ENCODE results near the gene ZNF425. TPM values are rescaled to one million over a fixed set of nuclear protein-coding genes. Genes with fewer than 3 reads are reported as not detected.
A peak's percentile ranks its signal among the peaks of the same experiment; 100 is the strongest.
"Not testable (repeated sequence)": the region's sequence is repeated elsewhere in the genome, so short reads cannot be mapped to it uniquely, and the experiment has no call there.

ZNF425 gene
- total RNA-seq, 1 donor from 2014 or later, result 3.7 TPM

DNA sequence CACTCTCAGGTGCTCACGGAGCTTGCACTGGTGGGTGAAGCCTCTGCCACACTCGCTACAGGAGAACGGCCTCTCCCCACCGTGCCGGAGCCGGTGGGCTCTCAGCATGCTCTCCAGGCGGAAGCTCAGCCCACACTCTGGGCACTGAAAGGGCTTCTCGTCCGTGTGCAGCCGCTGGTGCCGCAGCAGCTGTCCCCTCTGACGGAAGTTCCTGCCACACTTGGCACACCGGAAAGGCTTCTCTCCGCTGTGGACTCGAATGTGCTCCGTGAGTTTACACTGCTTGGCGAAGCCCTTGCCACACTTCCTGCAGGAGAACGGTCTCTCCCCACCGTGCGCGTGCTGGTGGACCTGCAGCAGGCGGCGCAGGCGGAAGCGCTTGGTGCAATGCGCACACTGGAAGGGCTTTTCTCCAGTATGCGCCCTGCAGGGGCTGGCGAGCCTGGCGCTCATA lies 54.9 kb downstream of the ZNF425 start:
- Histone ChIP-seq H3K36me3 (ENCODE audit: control insufficient read depth, insufficient read depth, low read length) (peaks cover 19% of the 10 kb centered on the region), H3K4me3 (ENCODE audit: low read depth, low read length) (no peak overlapping the region), H3K27me3 (ENCODE audit: control insufficient read depth, insufficient read depth, low read length) (no peaks in the 10 kb centered on the region)
- FAIRE-seq (no peak), DNase-seq (ENCODE audit: low read depth) (no peak)
- TF ChIP-seq, protein P1, sequence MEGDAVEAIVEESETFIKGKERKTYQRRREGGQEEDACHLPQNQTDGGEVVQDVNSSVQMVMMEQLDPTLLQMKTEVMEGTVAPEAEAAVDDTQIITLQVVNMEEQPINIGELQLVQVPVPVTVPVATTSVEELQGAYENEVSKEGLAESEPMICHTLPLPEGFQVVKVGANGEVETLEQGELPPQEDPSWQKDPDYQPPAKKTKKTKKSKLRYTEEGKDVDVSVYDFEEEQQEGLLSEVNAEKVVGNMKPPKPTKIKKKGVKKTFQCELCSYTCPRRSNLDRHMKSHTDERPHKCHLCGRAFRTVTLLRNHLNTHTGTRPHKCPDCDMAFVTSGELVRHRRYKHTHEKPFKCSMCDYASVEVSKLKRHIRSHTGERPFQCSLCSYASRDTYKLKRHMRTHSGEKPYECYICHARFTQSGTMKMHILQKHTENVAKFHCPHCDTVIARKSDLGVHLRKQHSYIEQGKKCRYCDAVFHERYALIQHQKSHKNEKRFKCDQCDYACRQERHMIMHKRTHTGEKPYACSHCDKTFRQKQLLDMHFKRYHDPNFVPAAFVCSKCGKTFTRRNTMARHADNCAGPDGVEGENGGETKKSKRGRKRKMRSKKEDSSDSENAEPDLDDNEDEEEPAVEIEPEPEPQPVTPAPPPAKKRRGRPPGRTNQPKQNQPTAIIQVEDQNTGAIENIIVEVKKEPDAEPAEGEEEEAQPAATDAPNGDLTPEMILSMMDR (IDR thresholded peaks at IDR 0.05; ENCODE audit: insufficient read depth, low read length, severe bottlenecking), result no peak

DNA sequence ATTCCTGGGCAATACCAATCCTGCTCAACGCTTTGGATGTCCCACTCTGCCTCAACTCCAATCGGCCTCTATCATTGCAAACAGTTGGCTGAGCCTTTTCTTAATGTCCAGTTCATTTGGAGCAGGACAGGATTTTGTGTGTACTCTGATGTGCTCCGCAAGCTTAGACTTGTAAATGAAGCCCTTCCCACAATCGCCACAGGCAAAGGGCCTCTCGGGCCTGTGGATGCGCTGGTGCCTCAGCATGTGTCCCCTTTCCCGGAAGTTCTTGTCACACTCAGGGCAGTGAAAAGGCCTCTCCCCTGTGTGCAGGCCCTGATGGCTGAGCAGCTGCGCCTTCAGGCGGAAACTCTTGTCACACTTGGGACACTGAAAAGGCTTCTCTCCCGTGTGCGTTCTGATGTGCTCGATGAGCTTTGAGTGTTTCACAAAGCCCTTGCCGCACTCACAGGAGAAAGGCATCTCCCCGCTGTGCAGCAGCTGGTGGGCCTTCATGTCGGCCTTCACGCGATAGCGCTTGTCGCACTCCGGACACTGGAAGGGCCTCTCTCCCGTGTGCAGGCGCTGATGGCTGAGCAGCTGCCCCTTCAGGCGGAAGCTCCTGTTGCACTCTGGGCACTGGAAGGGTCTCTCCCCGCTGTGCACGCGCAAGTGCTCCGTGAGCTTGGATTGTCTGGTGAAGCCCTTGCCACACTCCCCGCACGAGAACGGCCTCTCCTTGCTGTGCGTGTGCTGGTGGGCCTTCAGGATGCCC lies 55.6 kb downstream of the ZNF425 start:
- DNase-seq (ENCODE audit: low read depth) (no peak), FAIRE-seq (no peak)
- H3K4me3 ChIP-seq (ENCODE audit: low read depth, low read length), result no peak overlapping the region
- H3K27me3 ChIP-seq (ENCODE audit: control insufficient read depth, insufficient read depth, low read length), result no peaks in the 10 kb centered on the region
- TF ChIP-seq, protein P1 (IDR thresholded peaks at IDR 0.05; ENCODE audit: insufficient read depth, low read length, severe bottlenecking), result no peak
- H3K36me3 ChIP-seq (ENCODE audit: control insufficient read depth, insufficient read depth, low read length), result peaks cover 19% of the 10 kb centered on the region

DNA sequence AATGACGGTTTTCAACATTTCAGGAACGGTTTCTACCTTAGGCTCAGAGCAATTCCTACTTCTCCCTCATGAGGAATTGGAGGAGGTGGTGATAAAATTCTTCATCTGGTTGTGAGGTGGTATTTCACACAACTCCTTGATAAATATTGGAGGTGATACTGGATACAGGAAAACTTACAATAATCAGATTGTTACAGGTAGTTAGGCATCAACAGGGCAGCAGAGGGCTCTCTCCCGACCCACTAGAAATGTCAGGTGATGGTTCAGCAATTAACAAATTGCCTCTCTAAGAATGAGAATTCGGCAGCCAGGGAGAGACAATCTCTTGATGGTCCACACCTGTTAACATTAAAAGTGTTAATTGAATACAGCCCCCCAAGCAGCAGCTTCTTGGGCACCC lies 58.3 kb downstream of the ZNF425 start:
- peaks cover 15% of the 10 kb centered on the region for H3K36me3 ChIP-seq (ENCODE audit: control insufficient read depth, insufficient read depth, low read length)
- DNase-seq (ENCODE audit: low read depth) (peak; percentile 20), FAIRE-seq (no peak)
- H3K27me3 ChIP-seq (ENCODE audit: control insufficient read depth, insufficient read depth, low read length), result no peaks in the 10 kb centered on the region
- TF ChIP-seq, protein P1 (IDR thresholded peaks at IDR 0.05; ENCODE audit: insufficient read depth, low read length, severe bottlenecking), result peak; percentile 22
- H3K4me3 ChIP-seq (ENCODE audit: low read depth, low read length), result no peak overlapping the region

DNA sequence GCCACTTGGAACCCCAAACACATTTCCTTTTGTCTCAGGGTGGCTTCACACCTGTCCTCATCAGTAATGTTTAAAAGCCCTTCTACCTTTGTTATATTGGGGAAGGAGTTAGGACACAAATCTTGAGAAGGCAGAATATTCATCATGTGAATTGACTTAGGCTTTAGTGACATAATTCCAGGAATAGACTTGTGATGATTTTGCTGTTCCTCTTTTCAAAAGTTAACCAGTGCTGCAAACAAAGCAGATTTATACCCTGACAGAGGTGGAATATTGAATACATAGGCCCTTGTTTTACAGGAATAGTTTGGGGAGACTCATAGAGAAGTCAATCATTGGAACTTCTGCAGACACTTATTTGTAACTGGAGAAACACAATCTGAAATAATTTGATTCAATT lies 62.6 kb downstream of the ZNF425 start:
- Histone ChIP-seq H3K36me3 (ENCODE audit: control insufficient read depth, insufficient read depth, low read length) (no peaks in the 10 kb centered on the region), H3K4me3 (ENCODE audit: low read depth, low read length) (no peak overlapping the region), H3K27me3 (ENCODE audit: control insufficient read depth, insufficient read depth, low read length) (no peaks in the 10 kb centered on the region)
- FAIRE-seq, result no peak
- DNase-seq (ENCODE audit: low read depth), result no peak
- TF ChIP-seq, protein P1 (IDR thresholded peaks at IDR 0.05; ENCODE audit: insufficient read depth, low read length, severe bottlenecking), result no peak

DNA sequence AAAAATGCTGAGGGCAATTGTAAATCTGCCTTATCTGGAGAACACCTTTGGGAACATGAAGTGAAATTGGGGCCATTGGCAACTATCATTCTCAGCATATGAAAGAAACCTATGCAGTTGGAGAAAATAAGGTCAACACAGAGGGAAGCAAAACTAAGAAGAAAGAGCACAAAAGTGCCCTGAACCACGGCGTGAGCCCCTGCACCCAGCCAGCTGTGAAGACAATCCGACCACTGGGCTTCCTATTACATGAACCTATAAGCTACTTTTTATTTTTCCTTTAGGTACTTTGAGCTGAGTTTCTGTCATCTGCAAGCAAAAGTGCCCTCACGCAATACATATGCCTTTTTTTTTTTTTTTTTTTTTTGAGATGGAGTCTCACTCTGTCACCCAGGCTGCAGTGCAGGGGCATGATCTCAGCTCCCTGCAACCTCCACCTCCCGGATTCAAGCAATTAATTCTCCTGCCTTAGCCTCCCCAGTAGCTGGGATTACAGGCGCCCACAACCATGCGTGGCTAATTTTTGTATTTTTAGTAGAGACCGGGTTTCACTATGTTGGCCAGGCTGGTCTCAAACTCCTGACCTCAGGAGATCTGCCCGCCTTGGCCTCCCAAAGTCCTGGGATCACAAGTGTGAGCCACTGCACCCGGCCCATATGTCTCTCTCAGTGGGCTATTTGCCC lies 63.8 kb downstream of the ZNF425 start:
- not testable (repeated sequence) for H3K36me3 ChIP-seq (ENCODE audit: control insufficient read depth, insufficient read depth, low read length); DNase-seq (ENCODE audit: low read depth); FAIRE-seq; H3K27me3 ChIP-seq (ENCODE audit: control insufficient read depth, insufficient read depth, low read length); H3K4me3 ChIP-seq (ENCODE audit: low read depth, low read length)

DNA sequence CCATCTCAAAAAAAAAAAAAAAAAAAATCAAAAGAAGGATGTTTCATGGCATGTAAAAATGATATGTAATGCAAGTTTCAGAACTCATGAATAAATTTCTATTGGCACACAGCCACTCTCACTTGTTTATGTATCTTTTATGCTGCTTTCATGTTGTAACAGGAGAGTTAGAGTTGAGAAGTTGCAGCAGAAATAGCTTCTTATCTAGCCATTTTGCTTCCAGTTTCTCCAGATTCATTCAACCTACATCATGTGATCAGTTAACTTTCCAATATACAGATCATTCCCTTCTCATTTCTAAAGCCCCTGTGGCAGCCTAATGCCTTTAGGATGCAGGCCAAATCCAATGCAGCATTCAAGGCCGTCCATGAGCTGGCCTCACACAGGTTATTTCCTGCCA lies 66.0 kb downstream of the ZNF425 start:
- peak; percentile 6 for DNase-seq (ENCODE audit: low read depth)
- FAIRE-seq, result no peak
- TF ChIP-seq, protein P1 (IDR thresholded peaks at IDR 0.05; ENCODE audit: insufficient read depth, low read length, severe bottlenecking), result no peak

More for the DNA sequence above, 66.0 kb downstream of the ZNF425 start:
- Histone ChIP-seq H3K27me3 (ENCODE audit: control insufficient read depth, insufficient read depth, low read length) (no peaks in the 10 kb centered on the region), H3K36me3 (ENCODE audit: control insufficient read depth, insufficient read depth, low read length) (no peaks in the 10 kb centered on the region), H3K4me3 (ENCODE audit: low read depth, low read length) (no peak overlapping the region)
